IPS DF 6.9 (cell line): ENCODE results near the gene PLCG1.

Experiments
- DNase-seq: peaks from one replicate; pipeline ENCODE4 v3.0.0-alpha.2; 2013; ENCODE audit warnings: low read depth, low spot score
- H3K27ac ChIP-seq: one replicate; pipeline ENCODE4 v1.5.1; 2013; ENCODE audit warnings: low read length, control low read depth
- H3K27me3 ChIP-seq: 2 replicates; pipeline ENCODE4 v1.6.1; 2013; ENCODE audit warnings: mild to moderate bottlenecking, low read length; ENCODE audit not compliant: control insufficient read depth, insufficient read depth
- H3K36me3 ChIP-seq: 2 replicates; pipeline ENCODE4 v1.6.1; 2013; ENCODE audit warnings: low read length; ENCODE audit not compliant: control insufficient read depth, insufficient read depth
- H3K4me1 ChIP-seq: 2 replicates; pipeline ENCODE4 v1.6.1; 2013; ENCODE audit warnings: low read length; ENCODE audit not compliant: control insufficient read depth, insufficient read depth
- H3K4me3 ChIP-seq: 2 replicates; pipeline ENCODE4 v1.5.1; 2013; ENCODE audit warnings: mild to moderate bottlenecking, low read length
- H3K9me3 ChIP-seq: 2 replicates; pipeline ENCODE4 v1.6.1; 2013; ENCODE audit warnings: low read length, inconsistent platforms; ENCODE audit not compliant: control insufficient read depth, insufficient read depth
- WGBS: extraction: QIAGEN DNeasy Blood & Tissue Kit; methylation state at CpG from one replicate; pipeline ENCODE4 v1.1.7; 2013; ENCODE audit warnings: mixed read lengths, missing lambda C conversion rate; ENCODE audit not compliant: insufficient read length, insufficient coverage; 5-methylcytosine and 5-hydroxymethylcytosine counted together

Gene PLCG1

GRCh38 chr20:41136680-41137613 is at the start of gene PLCG1:
TSS of gene PLCG1 (plus strand) at chr20:41137543. CDS start at chr20:41137642, 99 bp downstream.
- DNase-seq: peak; percentile 47
- Histone ChIP-seq H3K36me3 (no peaks in the 10 kb centered on the region), H3K27ac (no peak within 1 kb of the TSS), H3K4me3 (peak within 1 kb of the TSS; percentile 99), H3K9me3 (no peaks in the 10 kb centered on the region), H3K4me1 (peaks cover 15% of the 10 kb centered on the region), H3K27me3 (no peaks in the 10 kb centered on the region)
- WGBS: no CpG with 5 or more reads among the region's 121 CpGs

GRCh38 chr20:41087777-41088176 is 49.6 kb upstream of the PLCG1 start:
- DNase-seq: no peak
- WGBS: no CpG with 5 or more reads among the region's 3 CpGs
- no peak overlapping the region for H3K27ac ChIP-seq
- no peak overlapping the region for H3K4me3 ChIP-seq
- no peaks in the 10 kb centered on the region for H3K27me3 ChIP-seq
- no peaks in the 10 kb centered on the region; the same call in 1 of the 2 replicates for H3K36me3 ChIP-seq
- H3K4me1 ChIP-seq: no peaks in the 10 kb centered on the region
- no peaks in the 10 kb centered on the region for H3K9me3 ChIP-seq

DNA sequence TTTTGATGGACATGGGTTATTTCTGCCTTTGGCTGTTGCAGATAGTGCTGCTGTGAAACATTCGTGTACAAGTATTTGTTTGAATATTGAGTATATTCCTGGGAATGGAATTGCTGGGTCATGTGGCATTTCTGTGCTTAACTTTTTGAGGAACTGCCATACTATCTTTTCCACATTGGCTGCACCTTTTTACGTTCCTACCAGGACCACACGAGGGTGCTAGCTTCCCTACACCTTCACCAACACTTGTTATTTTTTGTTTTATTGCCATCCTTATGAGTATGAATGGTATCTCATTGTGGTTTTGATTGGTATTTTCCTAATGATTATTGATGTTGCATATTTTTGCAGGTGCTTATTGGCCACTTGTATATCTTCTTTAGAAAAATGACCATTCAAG is 47.8 kb upstream of the PLCG1 start:
- Histone ChIP-seq H3K4me1 (no peaks in the 10 kb centered on the region), H3K36me3 (peaks cover 3% of the 10 kb centered on the region; the same call in 1 of the 2 replicates), H3K9me3 (no peaks in the 10 kb centered on the region), H3K4me3 (no peak overlapping the region), H3K27me3 (no peaks in the 10 kb centered on the region), H3K27ac (no peak overlapping the region)
- WGBS: no CpG with 5 or more reads among the region's 3 CpGs
- DNase-seq: no peak

DNA sequence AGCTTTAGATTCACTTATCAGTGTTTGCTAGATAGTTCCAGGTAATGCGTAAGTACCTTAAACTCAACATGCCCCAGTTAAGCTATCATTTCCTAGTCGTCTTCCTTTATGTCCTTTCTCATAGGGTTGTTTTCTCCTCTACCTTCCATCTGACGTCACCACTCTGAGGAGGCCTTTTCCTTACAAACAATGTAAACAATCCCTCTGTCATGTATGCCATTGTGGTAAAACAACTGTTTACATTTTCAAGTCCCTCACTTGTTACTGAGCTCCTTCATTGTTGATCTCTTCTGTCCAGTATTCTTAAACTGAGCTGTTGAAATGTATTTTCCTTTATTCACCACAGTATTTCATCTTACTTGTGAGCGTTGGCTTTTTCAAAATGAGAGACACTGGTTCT is 45.4 kb upstream of the PLCG1 start:
- no peak overlapping the region for H3K27ac ChIP-seq
- DNase-seq: no peak
- H3K4me1 ChIP-seq: no peaks in the 10 kb centered on the region
- no CpG with 5 or more reads among the region's 4 CpGs for WGBS
- H3K27me3 ChIP-seq: no peaks in the 10 kb centered on the region
- H3K36me3 ChIP-seq: peaks cover 3% of the 10 kb centered on the region; the same call in 1 of the 2 replicates
- no peaks in the 10 kb centered on the region for H3K9me3 ChIP-seq
- no peak overlapping the region for H3K4me3 ChIP-seq

DNA sequence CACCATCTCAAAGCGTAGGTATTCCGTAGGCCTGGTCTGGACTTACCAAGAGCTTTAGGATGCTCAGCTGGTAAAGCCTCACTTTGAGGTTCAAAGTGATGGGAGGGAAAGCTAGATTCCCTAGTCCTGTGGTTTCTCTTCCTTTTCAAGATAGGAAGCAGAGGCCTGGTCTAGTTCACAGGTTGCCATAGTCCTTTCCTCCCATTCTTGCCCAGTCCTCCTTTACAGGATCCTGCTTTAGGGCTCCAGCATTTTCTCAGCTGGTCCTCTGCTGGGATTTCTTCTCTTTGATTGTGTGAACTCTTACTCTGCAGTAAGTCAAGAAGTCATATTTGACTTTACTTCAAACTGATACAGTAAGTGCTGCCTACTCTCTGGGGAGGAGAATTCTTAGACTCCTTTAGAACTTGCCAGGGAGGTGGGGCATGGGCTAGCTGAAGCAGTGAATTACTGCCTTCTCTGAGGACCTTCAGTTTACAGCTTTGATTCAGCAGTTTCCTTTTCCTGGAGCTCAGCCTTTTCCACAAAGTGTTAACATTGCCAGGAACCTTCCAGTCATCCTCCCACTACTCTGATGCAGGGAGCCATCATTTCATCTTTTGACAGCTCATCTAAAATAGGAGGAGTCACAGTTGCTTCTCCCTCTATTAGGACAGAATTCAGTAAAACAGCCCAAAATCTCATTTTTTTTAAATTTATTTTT is 42.8 kb upstream of the PLCG1 start:
- no CpG with 5 or more reads among the region's 2 CpGs for WGBS

DNA sequence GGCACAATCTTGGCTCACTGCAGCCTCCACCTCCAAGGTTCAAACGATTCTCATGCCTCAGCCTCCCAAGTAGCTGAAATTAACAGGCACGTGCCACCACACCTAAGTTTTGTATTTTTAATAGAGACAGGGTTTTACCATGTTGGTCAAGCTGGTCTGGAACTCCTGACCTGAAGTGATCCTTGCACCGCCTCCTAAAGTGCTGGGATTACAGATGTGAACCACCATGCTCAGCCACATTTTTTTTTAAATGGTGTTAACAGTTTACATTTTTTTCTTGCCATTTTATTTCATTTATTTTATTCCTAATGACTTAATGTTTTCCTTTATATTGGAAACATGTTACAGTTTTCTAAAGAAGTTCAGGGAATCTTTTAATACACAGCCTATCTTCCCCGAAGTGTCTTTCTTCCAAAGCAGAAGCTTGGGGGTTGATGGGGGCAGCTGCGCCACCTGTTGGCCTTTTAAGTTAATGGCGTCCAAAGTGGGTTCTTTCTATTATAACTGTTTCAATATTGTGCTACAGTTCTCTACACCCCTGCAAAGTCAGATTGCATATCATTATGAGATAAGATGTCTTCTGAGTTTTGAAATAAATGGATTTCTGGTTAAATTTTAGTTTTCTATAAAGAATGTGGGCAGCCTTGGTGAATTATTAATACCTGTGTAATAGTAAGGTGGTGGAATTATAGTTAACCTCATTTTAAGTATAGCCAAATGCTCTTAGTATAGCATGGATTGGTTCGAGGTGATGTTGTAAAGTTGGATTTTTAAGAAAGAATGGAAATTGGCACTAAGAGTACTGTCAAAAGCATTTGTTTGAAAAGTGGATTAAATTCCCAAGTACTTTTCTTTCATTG is 42.0 kb upstream of the PLCG1 start:
- H3K9me3 ChIP-seq: no peaks in the 10 kb centered on the region
- H3K4me3 ChIP-seq: no peak overlapping the region
- H3K27ac ChIP-seq: no peak overlapping the region
- WGBS: 100% methylated on average over 1 of the region's 7 CpGs
- H3K36me3 ChIP-seq: peaks cover 10% of the 10 kb centered on the region; the same call in 1 of the 2 replicates
- H3K4me1 ChIP-seq: no peaks in the 10 kb centered on the region
- DNase-seq: peak; percentile 18
- H3K27me3 ChIP-seq: no peaks in the 10 kb centered on the region

More for the DNA sequence above, 42.8 kb upstream of the PLCG1 start:
- DNase-seq: no peak
- Histone ChIP-seq H3K27ac (no peak overlapping the region), H3K4me1 (no peaks in the 10 kb centered on the region), H3K27me3 (no peaks in the 10 kb centered on the region), H3K4me3 (no peak overlapping the region), H3K9me3 (no peaks in the 10 kb centered on the region), H3K36me3 (peaks cover 6% of the 10 kb centered on the region; the same call in 1 of the 2 replicates)

DNA sequence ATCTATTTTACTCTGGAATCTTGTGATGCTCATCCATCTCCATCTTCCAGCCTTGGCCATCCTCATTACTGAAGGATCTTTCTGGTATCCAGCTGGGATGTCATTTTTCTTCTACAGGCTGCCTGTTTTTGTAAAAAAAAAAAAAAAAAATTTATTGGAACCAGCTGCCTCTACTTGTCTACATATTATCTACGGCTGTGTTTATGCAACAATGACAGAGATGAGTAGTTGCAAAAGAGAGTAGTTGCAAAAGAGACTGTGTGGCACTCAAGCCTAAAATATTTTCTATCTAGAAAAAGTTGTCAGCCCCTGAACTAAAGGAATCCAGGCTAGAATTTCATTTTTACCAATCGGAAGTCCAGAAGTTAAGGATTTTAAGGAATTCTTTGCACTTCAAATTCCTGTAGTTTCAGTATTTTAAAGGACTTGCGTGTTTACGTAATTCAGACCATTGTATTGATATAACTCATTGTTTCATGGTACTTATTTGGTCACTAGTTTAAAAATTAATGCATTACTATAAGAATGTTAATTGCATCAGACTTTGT is 38.6 kb upstream of the PLCG1 start:
- DNase-seq: no peak
- Histone ChIP-seq H3K36me3 (peaks cover 19% of the 10 kb centered on the region; the same call in 1 of the 2 replicates), H3K27ac (no peak overlapping the region), H3K4me1 (no peaks in the 10 kb centered on the region), H3K27me3 (no peaks in the 10 kb centered on the region), H3K4me3 (no peak overlapping the region), H3K9me3 (no peaks in the 10 kb centered on the region)
- WGBS: no CpG with 5 or more reads among the region's 4 CpGs

DNA sequence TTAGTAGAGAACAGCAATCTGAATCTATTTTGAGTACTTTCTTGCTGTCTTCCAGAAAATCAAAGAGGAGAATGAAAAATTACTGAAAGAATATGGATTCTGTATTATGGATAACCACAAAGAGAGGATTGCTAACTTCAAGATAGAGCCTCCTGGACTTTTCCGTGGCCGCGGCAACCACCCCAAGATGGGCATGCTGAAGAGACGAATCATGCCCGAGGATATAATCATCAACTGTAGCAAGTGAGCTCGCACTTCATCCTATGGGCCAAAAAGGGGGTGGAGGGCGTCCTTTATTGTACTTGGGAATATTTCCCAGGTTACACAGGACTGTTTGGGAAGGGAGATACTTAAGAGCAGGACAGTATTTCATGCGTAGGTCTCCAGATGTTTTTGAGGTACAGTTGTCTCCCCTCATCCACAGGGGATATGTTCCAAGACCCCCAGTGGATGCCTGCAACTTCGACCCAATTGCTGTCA is 37.3 kb upstream of the PLCG1 start:
- Histone ChIP-seq H3K27ac (no peak overlapping the region), H3K9me3 (no peaks in the 10 kb centered on the region), H3K27me3 (no peaks in the 10 kb centered on the region), H3K4me1 (no peaks in the 10 kb centered on the region), H3K4me3 (no peak overlapping the region), H3K36me3 (peaks cover 26% of the 10 kb centered on the region; the same call in 1 of the 2 replicates)
- DNase-seq: no peak
- WGBS: no CpG with 5 or more reads among the region's 9 CpGs

GRCh38 chr20:41101660-41102059 is 35.7 kb upstream of the PLCG1 start:
- no peak for DNase-seq
- H3K36me3 ChIP-seq: peaks cover 26% of the 10 kb centered on the region; the same call in 1 of the 2 replicates
- WGBS: no CpG with 5 or more reads among the region's 2 CpGs
- H3K4me3 ChIP-seq: no peak overlapping the region
- no peak overlapping the region for H3K27ac ChIP-seq
- H3K27me3 ChIP-seq: no peaks in the 10 kb centered on the region
- no peaks in the 10 kb centered on the region for H3K9me3 ChIP-seq
- H3K4me1 ChIP-seq: no peaks in the 10 kb centered on the region
